Stimulated activated effector memory CD8-positive, alpha-beta T cell treated with anti-CD3 and anti-CD28 coated beads, Interleukin-12 subunit alpha, Interleukin-12 subunit beta, amount 100 ng/mL, for 72 hours (primary cell): ENCODE data around the gene NEK5.
"Not testable (repeated sequence)": the region's sequence is repeated elsewhere in the genome, so short reads cannot be mapped to it uniquely, and the experiment has no call there.

ENCODE experiments used
- ATAC-seq: fragments of 150-1000 bp; cut with Tn5 transposase; 2 replicates; pipeline ENCODE4 v1.10.0; 2021
- DNase-seq, 2 donors: peaks; one replicate each; pipeline ENCODE4 v3.0.0; 2021 to 2022; ENCODE audit warnings: low spot score in 2 of 2
- H3K27ac Mint-ChIP-seq: one replicate; pipeline ENCODE4 v1.8.0; 2022; ENCODE audit warnings: mild to moderate bottlenecking, mixed read lengths
- H3K36me3 Mint-ChIP-seq: one replicate; pipeline ENCODE4 v1.8.0; 2022; ENCODE audit warnings: mild to moderate bottlenecking, mixed read lengths
- H3K4me1 Mint-ChIP-seq: one replicate; pipeline ENCODE4 v1.8.0; 2022; ENCODE audit warnings: mixed read lengths
- H3K4me3 Mint-ChIP-seq: one replicate; pipeline ENCODE4 v1.8.0; 2022; ENCODE audit warnings: mild to moderate bottlenecking, mixed read lengths
- H3K9me3 Mint-ChIP-seq: one replicate; pipeline ENCODE4 v1.8.0; 2022; ENCODE audit warnings: mixed read lengths

Gene NEK5, protein sequence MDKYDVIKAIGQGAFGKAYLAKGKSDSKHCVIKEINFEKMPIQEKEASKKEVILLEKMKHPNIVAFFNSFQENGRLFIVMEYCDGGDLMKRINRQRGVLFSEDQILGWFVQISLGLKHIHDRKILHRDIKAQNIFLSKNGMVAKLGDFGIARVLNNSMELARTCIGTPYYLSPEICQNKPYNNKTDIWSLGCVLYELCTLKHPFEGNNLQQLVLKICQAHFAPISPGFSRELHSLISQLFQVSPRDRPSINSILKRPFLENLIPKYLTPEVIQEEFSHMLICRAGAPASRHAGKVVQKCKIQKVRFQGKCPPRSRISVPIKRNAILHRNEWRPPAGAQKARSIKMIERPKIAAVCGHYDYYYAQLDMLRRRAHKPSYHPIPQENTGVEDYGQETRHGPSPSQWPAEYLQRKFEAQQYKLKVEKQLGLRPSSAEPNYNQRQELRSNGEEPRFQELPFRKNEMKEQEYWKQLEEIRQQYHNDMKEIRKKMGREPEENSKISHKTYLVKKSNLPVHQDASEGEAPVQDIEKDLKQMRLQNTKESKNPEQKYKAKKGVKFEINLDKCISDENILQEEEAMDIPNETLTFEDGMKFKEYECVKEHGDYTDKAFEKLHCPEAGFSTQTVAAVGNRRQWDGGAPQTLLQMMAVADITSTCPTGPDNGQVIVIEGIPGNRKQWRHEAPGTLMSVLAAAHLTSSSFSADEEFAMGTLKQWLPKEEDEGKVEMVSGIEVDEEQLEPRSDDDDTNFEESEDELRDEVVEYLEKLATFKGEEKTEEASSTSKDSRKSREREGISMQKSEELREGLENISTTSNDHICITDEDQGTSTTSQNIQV

DNA sequence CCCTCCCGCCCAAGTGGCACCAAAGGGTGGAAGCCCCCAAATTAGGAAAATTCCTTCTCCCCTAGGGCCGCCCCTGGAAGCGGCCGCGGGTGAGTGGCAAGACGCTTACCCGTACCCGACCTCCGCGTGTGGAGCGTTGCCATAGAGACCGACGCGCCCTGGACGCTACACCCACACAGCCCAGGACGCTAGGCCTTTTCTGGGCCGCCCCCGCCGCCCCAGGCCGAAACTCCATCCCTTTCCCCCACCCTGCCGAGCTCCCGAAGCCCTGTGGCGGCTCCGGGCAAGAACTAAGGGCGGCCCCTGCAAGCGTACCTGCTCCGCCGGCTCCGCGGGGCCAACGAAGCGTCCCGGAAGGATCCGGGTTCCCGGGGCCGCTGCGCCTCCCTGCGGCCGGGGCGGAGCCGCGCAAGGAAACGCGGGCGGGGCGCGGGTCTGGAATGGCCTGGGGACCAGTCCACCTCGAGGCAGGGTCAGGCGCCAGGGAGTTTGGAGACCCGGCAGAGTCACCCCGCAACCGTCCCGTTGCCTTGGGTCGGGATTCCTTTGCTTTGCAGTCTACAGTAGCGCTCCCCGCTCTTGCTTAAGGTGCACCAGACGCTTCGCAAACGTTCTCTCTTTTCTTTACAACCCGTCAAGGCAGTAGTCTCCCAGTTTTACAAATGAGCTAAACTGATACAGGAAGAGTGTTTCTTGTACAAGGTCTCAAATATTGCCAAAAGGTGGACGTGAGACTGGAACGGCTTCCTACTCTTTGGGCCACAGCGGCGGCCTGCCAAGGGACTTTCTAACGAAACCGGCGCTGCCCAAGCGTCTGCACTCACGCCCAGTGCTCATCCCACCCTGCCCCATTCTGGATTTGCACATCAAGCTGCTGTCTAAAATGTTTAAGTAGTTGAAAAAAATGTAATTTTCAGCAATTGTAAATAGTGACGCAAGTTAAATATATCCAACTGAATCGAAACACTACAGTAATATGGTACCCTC, at the start of gene NEK5:
TSS of gene NEK5 (minus strand) at position 360 of the 987 bp plus-strand sequence. CDS start 1,591 bp downstream, outside the sequence.
- Mint-ChIP-seq H3K27ac (peak within 1 kb of the TSS; percentile 40), H3K4me1 (peaks cover 10% of the 10 kb centered on the region), H3K9me3 (no peaks in the 10 kb centered on the region), H3K4me3 (peak within 1 kb of the TSS; percentile 73), H3K36me3 (no peaks in the 10 kb centered on the region)
- peak; percentile 50 to 71 for DNase-seq
- ATAC-seq = peak; percentile 79

DNA sequence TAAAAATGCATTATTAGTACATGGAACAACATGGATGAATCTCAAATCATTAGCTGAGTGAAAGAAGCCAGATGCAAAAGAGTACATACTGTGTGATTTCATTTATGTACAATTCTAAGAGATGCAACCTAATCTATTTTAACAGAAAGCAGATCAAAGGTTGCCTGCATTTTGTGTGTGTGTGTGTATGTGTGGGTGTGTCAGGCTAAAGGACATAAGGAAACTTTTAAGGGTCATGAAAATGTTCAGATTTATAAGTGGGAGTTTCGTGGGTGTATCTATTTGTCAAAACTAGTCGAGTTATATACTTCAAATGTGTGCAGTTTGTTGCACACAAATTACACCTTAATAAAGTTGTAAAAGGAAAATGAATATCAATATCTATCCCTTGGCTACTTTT, 48.4 kb upstream of the NEK5 start:
- H3K36me3 Mint-ChIP-seq = peaks cover 81% of the 10 kb centered on the region
- H3K27ac Mint-ChIP-seq = peak overlapping the region; percentile 2
- DNase-seq (no peak), ATAC-seq (no peak)
- H3K4me3 Mint-ChIP-seq = no peak overlapping the region
- H3K9me3 Mint-ChIP-seq = no peaks in the 10 kb centered on the region
- no peaks in the 10 kb centered on the region for H3K4me1 Mint-ChIP-seq

- peaks cover 78% of the 10 kb centered on the region for H3K36me3 Mint-ChIP-seq
- not testable (repeated sequence) for H3K9me3 Mint-ChIP-seq, ATAC-seq
These were observed 45.1 kb upstream of the NEK5 start for GRCh38 chr13:52173970-52174369.

DNA sequence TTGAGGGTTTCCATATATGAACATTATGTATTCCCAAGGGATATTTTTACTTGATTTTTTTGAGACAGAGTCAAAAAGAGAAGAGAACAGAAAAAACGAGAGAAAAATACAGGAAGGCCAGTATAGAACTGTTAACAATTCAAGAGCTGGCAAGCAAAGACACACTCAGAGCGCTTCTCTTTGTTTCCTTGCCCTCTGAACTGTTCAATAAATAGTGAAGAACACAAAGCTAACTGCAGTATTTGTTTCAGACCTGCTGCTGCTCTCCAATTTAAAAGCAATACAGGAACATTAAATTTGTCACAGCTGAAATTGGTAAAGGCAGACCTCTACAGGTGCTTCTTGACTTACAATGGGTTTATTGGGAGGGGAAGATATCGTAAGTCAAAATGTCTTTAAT, 44.5 kb upstream of the NEK5 start:
- Mint-ChIP-seq H3K27ac (peak overlapping the region; percentile 60), H3K4me3 (no peak overlapping the region), H3K36me3 (peaks cover 81% of the 10 kb centered on the region), H3K9me3 (no peaks in the 10 kb centered on the region), H3K4me1 (no peaks in the 10 kb centered on the region)
- ATAC-seq (no peak), DNase-seq (no peak)

More at GRCh38 chr13:52173970-52174369, 45.1 kb upstream of the NEK5 start:
- H3K4me3 Mint-ChIP-seq, H3K27ac Mint-ChIP-seq, DNase-seq, H3K4me1 Mint-ChIP-seq: not testable (repeated sequence)

DNA sequence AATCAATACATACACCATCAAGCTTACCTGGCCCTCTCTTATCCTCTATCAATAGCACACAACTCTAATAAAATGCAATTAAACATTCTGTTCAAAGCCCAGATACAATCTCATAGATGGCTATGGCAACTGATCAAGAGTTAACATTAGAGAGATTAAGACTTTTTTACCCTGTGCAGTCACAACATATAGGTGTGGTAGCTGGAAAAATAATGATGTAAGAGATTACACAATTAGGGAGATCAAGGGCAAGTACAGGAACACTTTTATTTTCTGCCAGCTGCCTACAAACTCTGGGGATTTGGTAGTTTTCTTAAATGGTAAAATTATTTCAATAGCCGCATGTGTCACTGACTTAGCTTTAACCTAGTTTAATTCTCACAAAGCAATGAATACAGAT, 42.8 kb upstream of the NEK5 start:
- H3K27ac Mint-ChIP-seq, DNase-seq, ATAC-seq, H3K4me3 Mint-ChIP-seq, H3K9me3 Mint-ChIP-seq, H3K4me1 Mint-ChIP-seq: not testable (repeated sequence)
- peaks cover 85% of the 10 kb centered on the region for H3K36me3 Mint-ChIP-seq

DNA sequence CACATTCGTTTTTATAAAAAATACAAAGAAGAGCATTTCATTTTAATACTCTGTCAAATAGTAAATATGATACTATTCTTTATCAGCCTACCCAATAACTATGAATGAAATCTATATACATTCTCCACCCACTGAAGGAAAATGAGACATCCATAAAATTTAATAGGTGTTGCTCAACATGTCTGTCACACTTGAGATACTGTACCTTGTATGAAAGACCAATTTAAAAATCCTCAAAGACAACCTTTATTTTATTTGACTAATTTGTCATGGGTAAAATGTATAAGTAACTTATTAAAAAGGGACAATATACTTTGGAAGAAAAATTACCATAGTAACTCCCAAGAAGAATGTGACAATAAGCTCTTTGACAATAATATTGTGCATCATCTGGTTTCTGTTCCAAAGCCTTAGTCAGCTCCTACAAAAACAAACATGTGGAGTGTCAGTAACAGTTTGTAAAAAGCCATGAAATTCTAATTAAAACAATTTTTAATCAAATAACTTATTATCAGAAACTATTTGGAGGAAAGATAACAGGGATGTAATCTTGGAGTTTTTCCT, 42.0 kb upstream of the NEK5 start:
- H3K36me3 Mint-ChIP-seq = peaks cover 91% of the 10 kb centered on the region
- H3K9me3 Mint-ChIP-seq, H3K27ac Mint-ChIP-seq, H3K4me3 Mint-ChIP-seq, H3K4me1 Mint-ChIP-seq, DNase-seq, ATAC-seq: not testable (repeated sequence)

GRCh38 chr13:52169839-52170238, 41.0 kb upstream of the NEK5 start:
- Mint-ChIP-seq H3K9me3 (no peaks in the 10 kb centered on the region), H3K36me3 (peaks cover 86% of the 10 kb centered on the region), H3K4me3 (no peak overlapping the region), H3K27ac (no peak overlapping the region), H3K4me1 (no peaks in the 10 kb centered on the region)
- ATAC-seq = no peak
- DNase-seq = no peak

DNA sequence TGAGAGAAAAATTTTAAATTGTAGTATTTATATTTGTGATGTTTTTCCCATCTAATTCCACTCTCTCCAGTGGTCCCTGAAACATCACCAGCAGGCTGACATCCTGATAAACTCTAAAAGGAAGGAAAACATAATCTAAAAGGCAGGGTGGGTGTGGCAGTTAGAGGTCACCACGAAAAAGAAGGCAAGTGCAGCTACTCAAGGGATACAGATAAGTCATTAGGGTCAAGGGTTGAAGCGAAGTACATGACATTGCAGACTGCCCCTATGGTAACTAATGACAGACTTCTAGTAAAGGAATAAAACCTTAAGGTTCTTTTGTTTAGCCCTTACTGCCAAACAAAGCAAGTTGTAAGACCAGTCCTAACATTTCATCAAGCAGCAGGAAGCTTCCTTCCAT, 36.5 kb upstream of the NEK5 start:
- Mint-ChIP-seq H3K36me3 (peaks cover 49% of the 10 kb centered on the region), H3K4me3 (no peak overlapping the region), H3K27ac (no peak overlapping the region), H3K4me1 (no peaks in the 10 kb centered on the region), H3K9me3 (no peaks in the 10 kb centered on the region)
- DNase-seq (no peak), ATAC-seq (no peak)

DNA sequence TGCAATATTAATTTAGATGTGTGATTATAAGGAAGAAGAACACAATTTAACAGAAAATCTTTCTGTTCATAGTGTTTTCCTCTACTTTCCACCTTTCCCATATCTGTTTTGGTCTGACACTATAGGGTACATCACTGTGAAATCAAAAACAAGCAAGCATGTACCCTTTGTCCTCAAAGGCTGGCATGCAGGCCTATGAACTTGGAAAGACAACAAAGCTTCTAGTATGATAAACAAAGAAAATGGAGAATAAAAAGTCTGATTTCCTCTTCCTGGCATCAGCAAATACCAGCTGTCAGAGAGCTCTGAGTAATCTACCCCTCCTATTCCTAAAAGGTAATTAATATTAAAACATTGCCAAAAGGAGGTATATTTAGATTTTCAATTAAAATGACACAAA, 36.1 kb upstream of the NEK5 start:
- H3K36me3 Mint-ChIP-seq = peaks cover 45% of the 10 kb centered on the region
- no peak overlapping the region for H3K27ac Mint-ChIP-seq
- peaks cover 2% of the 10 kb centered on the region for H3K4me1 Mint-ChIP-seq
- H3K9me3 Mint-ChIP-seq = no peaks in the 10 kb centered on the region
- no peak overlapping the region for H3K4me3 Mint-ChIP-seq
- no peak for ATAC-seq
- no peak for DNase-seq

DNA sequence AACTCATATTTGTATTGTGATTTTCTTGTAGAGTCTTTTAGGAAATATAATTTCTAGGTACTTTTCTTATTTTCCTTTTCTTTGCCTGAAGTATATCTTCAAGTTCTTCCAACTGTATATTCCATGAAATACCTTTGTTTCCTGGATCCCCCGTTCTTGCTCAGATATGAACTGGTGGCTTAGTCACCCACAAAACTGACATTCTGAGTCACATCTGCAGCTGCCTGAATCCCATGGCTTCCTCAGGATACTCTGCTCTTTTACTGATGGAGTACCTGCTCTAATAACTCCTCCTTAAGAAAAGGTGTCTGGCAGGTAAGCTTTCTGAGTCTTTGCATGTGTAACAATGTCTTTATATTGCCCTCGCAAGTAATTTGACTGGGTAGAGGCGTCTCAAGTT, 35.0 kb upstream of the NEK5 start:
- H3K27ac Mint-ChIP-seq, H3K4me3 Mint-ChIP-seq, H3K4me1 Mint-ChIP-seq, H3K9me3 Mint-ChIP-seq, ATAC-seq, DNase-seq: not testable (repeated sequence)
- H3K36me3 Mint-ChIP-seq = peaks cover 34% of the 10 kb centered on the region

GRCh38 chr13:52162279-52163101, 33.6 kb upstream of the NEK5 start:
- no peak for DNase-seq
- no peak overlapping the region for H3K4me3 Mint-ChIP-seq

DNA sequence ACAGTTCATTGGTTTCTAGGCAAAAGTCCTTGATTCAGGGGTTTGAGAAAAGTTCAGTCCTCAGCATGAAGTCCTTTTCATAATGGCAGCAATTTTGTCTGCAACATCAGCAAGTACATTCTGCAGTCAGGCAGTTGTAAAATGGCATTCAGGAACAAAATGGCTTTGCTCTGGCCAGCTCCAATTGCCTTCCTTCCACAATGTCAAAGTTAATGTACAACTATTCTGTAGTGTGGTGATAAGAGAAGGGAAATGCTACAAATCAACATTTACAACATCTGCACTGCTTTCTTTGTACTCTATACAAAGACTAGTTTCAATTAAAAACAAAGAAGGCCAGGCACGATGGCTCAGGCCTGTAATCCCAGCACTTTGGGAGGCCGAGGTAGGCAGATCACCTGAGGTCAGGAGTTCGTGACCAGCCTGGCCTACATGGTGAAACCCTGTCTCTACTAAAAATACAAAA, 32.3 kb upstream of the NEK5 start:
- Mint-ChIP-seq H3K36me3 (peaks cover 7% of the 10 kb centered on the region), H3K27ac (no peak overlapping the region), H3K4me3 (no peak overlapping the region), H3K4me1 (peaks cover 27% of the 10 kb centered on the region), H3K9me3 (no peaks in the 10 kb centered on the region)
- ATAC-seq = no peak
- no peak for DNase-seq

More at GRCh38 chr13:52162279-52163101, 33.6 kb upstream of the NEK5 start:
- ATAC-seq = no peak
- no peaks in the 10 kb centered on the region for H3K9me3 Mint-ChIP-seq
- peaks cover 18% of the 10 kb centered on the region for H3K4me1 Mint-ChIP-seq
- peaks cover 20% of the 10 kb centered on the region for H3K36me3 Mint-ChIP-seq
- H3K27ac Mint-ChIP-seq = no peak overlapping the region

DNA sequence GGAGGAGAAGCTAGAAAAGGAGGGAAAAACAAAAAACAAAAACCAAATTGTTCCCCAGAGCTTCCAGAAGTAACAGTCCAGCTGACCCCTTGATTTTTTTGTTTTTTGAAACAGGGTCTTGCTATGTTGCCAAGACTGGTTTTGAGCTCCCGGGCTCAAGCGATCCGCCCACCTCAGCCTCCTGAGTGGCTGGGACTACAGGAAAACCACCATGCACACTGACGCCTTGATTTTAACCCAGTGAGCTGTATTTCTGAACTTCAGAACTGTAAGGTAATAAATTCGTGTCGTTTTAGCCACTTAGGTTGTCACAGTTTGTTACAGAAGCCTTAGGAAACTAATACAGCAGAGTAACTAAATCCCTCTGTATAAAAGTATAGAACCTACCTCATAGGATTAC, 31.6 kb upstream of the NEK5 start:
- H3K9me3 Mint-ChIP-seq = no peaks in the 10 kb centered on the region
- ATAC-seq = no peak
- no peak overlapping the region for H3K27ac Mint-ChIP-seq
- H3K36me3 Mint-ChIP-seq = peaks cover under 1% of the 10 kb centered on the region
- H3K4me1 Mint-ChIP-seq = peaks cover 27% of the 10 kb centered on the region
- no peak overlapping the region for H3K4me3 Mint-ChIP-seq
- DNase-seq = no peak

GRCh38 chr13:52160053-52160452, 31.2 kb upstream of the NEK5 start:
- DNase-seq (no peak), ATAC-seq (no peak)
- H3K9me3 Mint-ChIP-seq = no peaks in the 10 kb centered on the region
- peak overlapping the region; percentile 73 for H3K4me3 Mint-ChIP-seq
- H3K27ac Mint-ChIP-seq = peak overlapping the region; percentile 81
- H3K4me1 Mint-ChIP-seq = peaks cover 27% of the 10 kb centered on the region
- no peaks in the 10 kb centered on the region for H3K36me3 Mint-ChIP-seq
